Aorta (tissue), 5 donors: ENCODE measurements around the gene PTPN18. TPM values are rescaled to one million over a fixed set of nuclear protein-coding genes. Genes with fewer than 3 reads are reported as not detected.

ENCODE experiments used
- ATAC-seq: fragments of 200-7000 bp; cut with Tn5 transposase; one replicate; pipeline ENCODE4 v1.9.1; 2022; ENCODE audit warnings: moderate library complexity; ENCODE audit not compliant: low FRiP score
- DNase-seq, 2 donors: peaks; one replicate each; pipeline ENCODE4 v3.0.0-alpha.2; 2020
- H3K27ac ChIP-seq, 2 donors: one replicate each; pipeline ENCODE4 v1.5.1; 2013; ENCODE audit warnings: low read length in 2 of 2, mild to moderate bottlenecking in 2 of 2, moderate library complexity in 2 of 2, control low read depth in 1 of 2, inconsistent platforms in 1 of 2, low read depth in 1 of 2
- H3K27me3 ChIP-seq, 2 donors: one replicate each; pipeline ENCODE4 v1.6.1; 2013; ENCODE audit warnings: control low read depth in 1 of 2, low read length in 1 of 2, mild to moderate bottlenecking in 1 of 2, moderate library complexity in 1 of 2; ENCODE audit not compliant: insufficient read depth in 2 of 2, control insufficient read depth in 1 of 2
- H3K36me3 ChIP-seq, 2 donors: one replicate each; pipeline ENCODE4 v1.6.1; 2013; ENCODE audit warnings: control low read depth in 1 of 2, low read length in 1 of 2, mild to moderate bottlenecking in 1 of 2; ENCODE audit not compliant: insufficient read depth in 2 of 2, control insufficient read depth in 1 of 2
- H3K4me1 ChIP-seq, 2 donors: one replicate each; pipeline ENCODE4 v1.6.1; 2013; ENCODE audit warnings: low read length in 2 of 2, control low read depth in 1 of 2, mild to moderate bottlenecking in 1 of 2, moderate library complexity in 1 of 2; ENCODE audit not compliant: insufficient read depth in 2 of 2, control insufficient read depth in 1 of 2
- H3K4me3 ChIP-seq, 2 donors: one replicate each; pipeline ENCODE4 v1.5.1; 2013; ENCODE audit warnings: low read length in 2 of 2, control low read depth in 1 of 2, mild to moderate bottlenecking in 1 of 2
- H3K9me3 ChIP-seq: one replicate; pipeline ENCODE4 v1.6.1; 2013; ENCODE audit warnings: mild to moderate bottlenecking, low read length; ENCODE audit not compliant: control insufficient read depth
- WGBS, 2 donors: extraction: QIAGEN DNeasy Blood & Tissue Kit; methylation state at CpG; one replicate each; pipeline ENCODE4 v1.1.7; 2013; 5-methylcytosine and 5-hydroxymethylcytosine counted together
- intact Hi-C, 2 donors: fragments of 100-400 bp; cut with DNase I; formaldehyde crosslinking; loops; one replicate each; pipeline versions ENCODE4 v1.14.2 to v1.15.0; 2022
- polyA plus RNA-seq, 2 donors: library from polyadenylated mRNA; stranded (reverse); fragments of 200-250 nt; gene quantifications; one replicate each; pipeline ENCODE4 v1.2.3, GENCODE V29; 2013
- total RNA-seq, 2 donors: library from RNA; stranded (reverse); fragmentation: NEBNext Ultra II Directional; extraction: Animal tissue kit (Norgen Biotek cat#: 25700); gene quantifications; one replicate each; pipeline ENCODE4 v1.2.1, GENCODE V29; 2021
- donor health status: healthy with polysubstance abuse.
- donor health status: Bipolar disorder and iron deficiency.
- donor health status: DM: no; HTN: no; CAD: no.
- donor health status: DM: no; HTN: no; CAD: no.
- donor health status: DM: yes; HTN: yes; CAD: no.

PTPN18 gene
- total and polyA plus RNA-seq, 4 donors, result 37.3 to 71.0 (median 43.0) TPM

- 39 to 43% methylated on average over 24 of the region's 24 CpGs for WGBS, 2 donors
- Histone ChIP-seq H3K9me3 (no peaks in the 10 kb centered on the region), H3K36me3 (no peaks in the 10 kb centered on the region), H3K27me3 (no peaks in the 10 kb centered on the region), H3K4me1 (no peaks in the 10 kb centered on the region), H3K4me3 (peak overlapping the region; percentile 29 to 91), H3K27ac (peak overlapping the region in 1 of 2 donors; percentile 14)
- intact Hi-C loops, result loop anchor here (1.0 to 10.0 kb wide), 4 partner anchors 16 to 422 kb away; partner anchors contain the start of genes IMP4 (in 1 of the 2) and PTPN18 (in 1 of the 2)
- ATAC-seq (peak; percentile 2), DNase-seq (peak in 1 of 2 donors; percentile 65)
These were observed 17.3 kb downstream of the PTPN18 start for GRCh38 chr2:130372833-130373807.

GRCh38 chr2:130373808-130374365, 18.0 kb downstream of the PTPN18 start:
- DNase-seq (no peak), ATAC-seq (no peak)
- H3K4me3 ChIP-seq, result no peak overlapping the region
- H3K4me1 ChIP-seq, result no peaks in the 10 kb centered on the region
- H3K27me3 ChIP-seq, result no peaks in the 10 kb centered on the region
- intact Hi-C loops, result loop anchor here (2.0 to 10.0 kb wide), 3 partner anchors 17 to 421 kb away; partner anchors contain the start of gene PTPN18 (in 1 of the 2)
- no peak overlapping the region for H3K27ac ChIP-seq
- no peaks in the 10 kb centered on the region for H3K9me3 ChIP-seq
- no peaks in the 10 kb centered on the region for H3K36me3 ChIP-seq
- 94 to 97% methylated on average over 3 of the region's 3 CpGs for WGBS, 2 donors

GRCh38 chr2:130374587-130375290, 18.9 kb downstream of the PTPN18 start:
- H3K4me3 ChIP-seq, result no peak overlapping the region
- intact Hi-C loops, result loop anchor here in 1 of 2 donors (10.0 kb wide), 1 partner anchor 420 kb away; no protein-coding TSS in a partner anchor
- WGBS, 2 donors, result 87 to 88% methylated on average over 9 of the region's 9 CpGs
- DNase-seq (no peak), ATAC-seq (no peak)
- H3K36me3 ChIP-seq, result no peaks in the 10 kb centered on the region
- no peaks in the 10 kb centered on the region for H3K27me3 ChIP-seq
- no peaks in the 10 kb centered on the region for H3K4me1 ChIP-seq
- H3K9me3 ChIP-seq, result no peaks in the 10 kb centered on the region
- no peak overlapping the region for H3K27ac ChIP-seq

- ATAC-seq, result no peak
- H3K27me3 ChIP-seq, result no peaks in the 10 kb centered on the region
- intact Hi-C loops, result loop anchor here in 1 of 2 donors (10.0 kb wide), 1 partner anchor 419 kb away; no protein-coding TSS in a partner anchor
- WGBS, 2 donors, result 92 to 94% methylated on average over 19 of the region's 19 CpGs
- H3K4me1 ChIP-seq, result no peaks in the 10 kb centered on the region
- no peak overlapping the region for H3K27ac ChIP-seq
- no peak for DNase-seq
- H3K9me3 ChIP-seq, result no peaks in the 10 kb centered on the region
- no peak overlapping the region for H3K4me3 ChIP-seq
- no peaks in the 10 kb centered on the region for H3K36me3 ChIP-seq
These were observed 19.7 kb downstream of the PTPN18 start for GRCh38 chr2:130375291-130376266.

- no peaks in the 10 kb centered on the region for H3K4me1 ChIP-seq
- intact Hi-C loops, result loop anchor here in 1 of 2 donors (10.0 kb wide), 1 partner anchor 418 kb away; no protein-coding TSS in a partner anchor
These were observed 20.8 kb downstream of the PTPN18 start for GRCh38 chr2:130376433-130377293.

GRCh38 chr2:130377491-130377890, 21.6 kb downstream of the PTPN18 start:
- no peak overlapping the region for H3K27ac ChIP-seq
- peaks cover 0 to 2% of the 10 kb centered on the region in 2 donors for H3K36me3 ChIP-seq
- no peaks in the 10 kb centered on the region for H3K9me3 ChIP-seq
- H3K4me3 ChIP-seq, result no peak overlapping the region
- no peaks in the 10 kb centered on the region for H3K4me1 ChIP-seq
- intact Hi-C loops, result loop anchor here in 1 of 2 donors (10.0 kb wide), 1 partner anchor 417 kb away; no protein-coding TSS in a partner anchor
- H3K27me3 ChIP-seq, result no peaks in the 10 kb centered on the region
- 91% methylated on average over 5 of the region's 5 CpGs for WGBS, 2 donors
- ATAC-seq (no peak), DNase-seq (no peak)

More at GRCh38 chr2:130376433-130377293, 20.8 kb downstream of the PTPN18 start:
- H3K9me3 ChIP-seq, result no peaks in the 10 kb centered on the region
- no peak overlapping the region for H3K4me3 ChIP-seq
- 77 to 85% methylated on average over 11 of the region's 11 CpGs for WGBS, 2 donors
- H3K27ac ChIP-seq, result no peak overlapping the region
- no peak for ATAC-seq
- no peaks in the 10 kb centered on the region for H3K27me3 ChIP-seq
- H3K36me3 ChIP-seq, result peaks cover 0 to 2% of the 10 kb centered on the region in 2 donors
- DNase-seq, result no peak

GRCh38 chr2:130378206-130378897, 22.5 kb downstream of the PTPN18 start:
- peaks cover 0 to 2% of the 10 kb centered on the region in 2 donors for H3K36me3 ChIP-seq
- H3K27ac ChIP-seq, result no peak overlapping the region
- DNase-seq (no peak), ATAC-seq (no peak)
- intact Hi-C loops, result loop anchor here in 1 of 2 donors (10.0 kb wide), 1 partner anchor 416 kb away; no protein-coding TSS in a partner anchor
- no peaks in the 10 kb centered on the region for H3K4me1 ChIP-seq
- 78 to 88% methylated on average over 3 of the region's 3 CpGs for WGBS, 2 donors
- no peak overlapping the region for H3K4me3 ChIP-seq
- H3K27me3 ChIP-seq, result no peaks in the 10 kb centered on the region
- no peaks in the 10 kb centered on the region for H3K9me3 ChIP-seq
